ENCODE results near the gene WDR17.
A peak's percentile ranks its signal among the peaks of the same experiment; 100 is the strongest.
"Not testable (repeated sequence)": the region's sequence is repeated elsewhere in the genome, so short reads cannot be mapped to it uniquely, and the experiment has no call there.

Gene WDR17

GRCh38 chr4:176193938-176194337 is 128.3 kb downstream of the WDR17 start:
- DNase-seq, result no peak

GRCh38 chr4:176195184-176195978 is 129.7 kb downstream of the WDR17 start, which contains the start of gene SPATA4:
TSS of gene SPATA4 (minus strand) at chr4:176195585. CDS start at chr4:176195562, 23 bp downstream.
- peak; percentile 57 to 81 for DNase-seq

DNA sequence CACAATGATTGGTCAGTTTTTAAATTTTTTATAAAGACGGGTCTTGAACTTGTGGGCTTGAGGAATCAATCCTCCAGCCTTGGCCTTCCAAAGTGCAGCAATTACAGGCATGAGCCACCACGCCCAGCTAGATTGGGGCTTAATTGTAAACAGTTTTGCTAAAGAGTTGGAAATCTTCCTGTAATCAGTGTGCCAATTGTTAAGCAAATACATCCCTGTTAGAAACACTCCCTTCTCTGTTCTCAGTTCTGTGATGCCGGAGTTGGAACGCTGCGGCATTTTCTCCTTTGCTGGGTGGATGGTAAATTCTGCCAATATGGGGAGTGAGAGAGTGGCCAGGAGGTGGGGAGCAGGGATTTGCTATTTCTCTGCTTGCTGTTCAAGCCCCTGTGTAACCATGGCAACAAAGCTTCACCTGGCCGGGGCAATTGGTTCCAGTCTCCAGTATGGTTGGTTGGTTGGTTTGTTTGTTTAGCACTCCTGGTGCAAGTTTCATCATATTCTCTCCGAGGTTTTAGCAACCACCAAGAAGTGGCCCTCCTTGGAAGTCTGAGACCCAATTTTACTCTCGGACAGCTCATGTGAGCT is 132.8 kb downstream of the WDR17 start:
- no peak for DNase-seq

DNA sequence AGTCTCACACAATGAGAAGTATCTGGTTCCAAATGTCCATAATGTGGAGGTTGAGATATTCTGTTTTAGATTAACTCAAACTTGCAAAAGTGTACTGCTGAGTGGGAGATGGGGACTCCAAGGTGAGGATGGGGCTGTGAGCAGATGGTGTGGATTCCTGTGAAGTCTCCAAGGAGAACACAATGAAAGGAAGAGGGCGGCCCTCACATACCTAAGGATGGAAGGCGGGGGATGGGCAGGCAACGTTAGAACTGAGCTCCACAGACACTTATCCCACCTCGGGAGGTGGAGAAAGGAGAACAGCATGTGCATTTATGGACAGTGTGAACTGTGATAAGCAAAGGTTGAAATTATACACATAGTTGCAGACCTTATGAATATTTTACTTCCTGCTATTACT is 139.7 kb downstream of the WDR17 start:
- no peak for DNase-seq

DNA sequence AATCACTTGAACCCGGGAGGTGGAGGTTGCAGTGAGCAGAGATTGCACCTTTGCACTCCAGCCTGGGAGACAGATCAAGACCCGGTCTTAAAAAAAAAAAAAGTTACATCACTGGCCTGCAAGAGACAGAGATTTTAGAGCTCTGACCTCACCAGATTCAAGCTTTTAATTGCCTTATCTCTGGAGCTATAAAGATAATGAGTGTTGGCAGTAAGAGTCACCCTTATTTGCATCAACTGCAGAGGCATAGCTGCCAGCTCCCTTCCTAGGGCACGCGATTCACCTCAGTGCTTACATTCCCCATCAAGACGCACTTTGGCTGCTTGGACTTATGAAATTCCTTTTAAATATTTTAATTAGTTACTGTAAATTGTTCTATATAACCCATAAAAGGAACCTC is 142.2 kb downstream of the WDR17 start:
- DNase-seq, result no peak

GRCh38 chr4:176209535-176209934 is 143.9 kb downstream of the WDR17 start:
- DNase-seq, result no peak

GRCh38 chr4:176210101-176210500 is 144.5 kb downstream of the WDR17 start:
- no peak for DNase-seq

DNA sequence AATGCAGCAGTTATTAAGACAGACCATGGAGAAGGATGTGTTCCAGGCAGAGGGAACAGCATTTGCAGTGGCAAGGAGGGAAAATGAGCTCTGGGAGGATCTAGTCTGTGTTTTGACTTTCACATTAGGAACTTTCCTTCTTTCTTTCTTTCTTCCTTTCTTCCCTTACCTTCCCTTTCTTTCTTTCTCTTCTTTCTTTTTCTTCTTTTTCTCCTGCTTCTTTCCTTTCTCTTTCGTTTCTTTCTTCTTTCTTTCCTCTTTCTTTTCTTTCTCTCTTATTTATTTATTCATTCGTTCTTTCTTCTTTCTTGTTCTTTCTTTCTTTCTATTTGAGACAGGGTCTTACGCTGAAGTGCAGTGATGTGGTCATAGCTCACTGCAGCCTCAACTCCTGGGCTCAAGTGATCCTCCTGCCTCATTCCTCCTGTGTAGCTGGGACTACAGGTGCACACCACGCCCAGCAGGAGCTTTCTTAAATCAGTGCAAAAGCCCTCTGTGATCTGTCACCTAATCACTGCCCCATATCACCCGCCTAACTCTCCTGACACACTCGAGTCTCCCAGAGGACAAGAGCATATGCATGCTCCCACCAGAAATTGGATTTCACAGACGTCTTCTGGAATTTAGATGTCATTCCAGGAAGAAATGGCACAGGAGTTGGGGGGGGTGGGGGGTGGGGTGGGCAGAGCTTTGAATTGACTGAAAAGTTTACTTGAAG is 145.1 kb downstream of the WDR17 start:
- DNase-seq, result no peak

- not testable (repeated sequence) for DNase-seq
Measured at GRCh38 chr4:176212351-176212750, 146.7 kb downstream of the WDR17 start.

- no peak for DNase-seq
Measured at GRCh38 chr4:176217510-176217909, 151.9 kb downstream of the WDR17 start.

DNA sequence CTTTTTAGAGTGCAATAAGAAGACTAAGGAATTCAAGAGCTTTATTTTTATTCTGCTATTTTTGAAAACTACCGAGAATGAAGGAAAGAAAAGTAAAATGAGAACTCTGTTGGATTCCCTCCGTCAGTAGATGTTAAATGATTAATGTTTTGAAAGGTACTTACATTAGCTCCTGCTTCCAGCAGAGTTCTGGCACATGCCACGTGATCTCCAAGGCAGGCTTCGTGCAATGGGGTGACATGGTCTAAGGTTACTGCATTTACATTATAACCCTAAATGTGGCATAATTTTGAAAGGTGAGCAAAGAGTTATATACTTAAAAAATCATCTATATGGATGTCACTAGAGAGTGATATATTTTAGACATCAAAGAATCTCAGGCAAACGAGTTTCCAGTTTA is 156.5 kb downstream of the WDR17 start:
- DNase-seq, result no peak

DNA sequence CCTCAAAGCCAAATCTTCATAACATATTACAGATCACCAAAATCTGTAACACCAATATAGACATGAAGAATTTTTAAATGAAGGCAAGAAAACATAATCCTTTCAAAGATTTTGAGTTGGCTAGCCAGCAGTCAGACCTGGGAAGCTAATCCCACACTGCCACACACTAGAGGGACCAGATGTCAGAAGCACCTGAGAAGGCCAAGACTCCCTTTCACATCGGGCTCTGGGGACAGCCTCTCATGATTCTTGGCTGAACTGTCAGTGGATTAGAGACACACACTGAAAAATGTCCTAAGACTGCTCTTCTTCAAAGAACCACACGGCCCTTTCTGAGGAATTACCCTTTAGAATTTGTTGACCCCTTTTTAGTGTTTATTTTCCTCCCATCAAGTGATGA is 157.9 kb downstream of the WDR17 start:
- no peak for DNase-seq

GRCh38 chr4:176226736-176227135 is 161.1 kb downstream of the WDR17 start:
- no peak for DNase-seq

GRCh38 chr4:176229645-176230044 is 164.0 kb downstream of the WDR17 start:
- no peak for DNase-seq

Data from cerebellar nuclear complex (tissue), 1 donor.